IPS-15b (cell line): ENCODE data around the gene SLC5A3.
A peak's percentile ranks its signal among the peaks of the same experiment; 100 is the strongest.

Experiments
- H3K27me3 ChIP-seq: one replicate; pipeline ENCODE4 v1.6.1; 2013; ENCODE audit warnings: low read length; ENCODE audit not compliant: control insufficient read depth, insufficient read depth
- H3K36me3 ChIP-seq: one replicate; pipeline ENCODE4 v1.6.1; 2013; ENCODE audit warnings: low read length; ENCODE audit not compliant: control insufficient read depth, insufficient read depth
- H3K4me1 ChIP-seq: one replicate; pipeline ENCODE4 v1.6.1; 2013; ENCODE audit warnings: mild to moderate bottlenecking, low read length; ENCODE audit not compliant: control insufficient read depth, insufficient read depth
- H3K4me3 ChIP-seq: one replicate; pipeline ENCODE4 v1.5.1; 2013; ENCODE audit warnings: low read depth, low read length
- H3K9ac ChIP-seq: one replicate; pipeline ENCODE4 v1.6.1; 2013; ENCODE audit warnings: low read depth, mild to moderate bottlenecking, low read length
- H3K9me3 ChIP-seq: one replicate; pipeline ENCODE4 v1.6.1; 2013; ENCODE audit warnings: mild to moderate bottlenecking, low read length; ENCODE audit not compliant: control insufficient read depth, insufficient read depth

SLC5A3 gene

GRCh38 chr21:34039678-34040382 is 33.5 kb upstream of the SLC5A3 start:
- H3K36me3 ChIP-seq = no peaks in the 10 kb centered on the region

GRCh38 chr21:34042735-34043134 is 30.6 kb upstream of the SLC5A3 start:
- H3K36me3 ChIP-seq = no peaks in the 10 kb centered on the region
- no peaks in the 10 kb centered on the region for H3K27me3 ChIP-seq
- no peaks in the 10 kb centered on the region for H3K4me1 ChIP-seq

More at GRCh38 chr21:34039678-34040382, 33.5 kb upstream of the SLC5A3 start:
- H3K4me1 ChIP-seq = no peaks in the 10 kb centered on the region
- H3K9me3 ChIP-seq = no peaks in the 10 kb centered on the region
- H3K9ac ChIP-seq = no peak overlapping the region
- H3K27me3 ChIP-seq = no peaks in the 10 kb centered on the region
- H3K4me3 ChIP-seq = no peak overlapping the region

GRCh38 chr21:34043333-34043732 is 30.0 kb upstream of the SLC5A3 start:
- no peaks in the 10 kb centered on the region for H3K27me3 ChIP-seq
- no peaks in the 10 kb centered on the region for H3K36me3 ChIP-seq
- no peaks in the 10 kb centered on the region for H3K4me1 ChIP-seq
- H3K9me3 ChIP-seq = no peaks in the 10 kb centered on the region
- H3K9ac ChIP-seq = no peak overlapping the region
- H3K4me3 ChIP-seq = no peak overlapping the region

More at GRCh38 chr21:34042735-34043134, 30.6 kb upstream of the SLC5A3 start:
- Histone ChIP-seq H3K4me3 (no peak overlapping the region), H3K9ac (no peak overlapping the region), H3K9me3 (no peaks in the 10 kb centered on the region)

- no peak overlapping the region for H3K4me3 ChIP-seq
- H3K9ac ChIP-seq = no peak overlapping the region
- no peaks in the 10 kb centered on the region for H3K27me3 ChIP-seq
- H3K9me3 ChIP-seq = no peaks in the 10 kb centered on the region
- no peaks in the 10 kb centered on the region for H3K36me3 ChIP-seq
- H3K4me1 ChIP-seq = no peaks in the 10 kb centered on the region
Observed at GRCh38 chr21:34046917-34047316, 26.5 kb upstream of the SLC5A3 start.

GRCh38 chr21:34047835-34048234 is 25.5 kb upstream of the SLC5A3 start:
- Histone ChIP-seq H3K4me3 (no peak overlapping the region), H3K9ac (no peak overlapping the region)

GRCh38 chr21:34052171-34052570 is 21.2 kb upstream of the SLC5A3 start:
- no peak overlapping the region for H3K4me3 ChIP-seq
- H3K9me3 ChIP-seq = no peaks in the 10 kb centered on the region
- H3K4me1 ChIP-seq = no peaks in the 10 kb centered on the region
- no peak overlapping the region for H3K9ac ChIP-seq
- H3K36me3 ChIP-seq = no peaks in the 10 kb centered on the region
- no peaks in the 10 kb centered on the region for H3K27me3 ChIP-seq

More at GRCh38 chr21:34047835-34048234, 25.5 kb upstream of the SLC5A3 start:
- H3K4me1 ChIP-seq = no peaks in the 10 kb centered on the region
- no peaks in the 10 kb centered on the region for H3K9me3 ChIP-seq
- no peaks in the 10 kb centered on the region for H3K27me3 ChIP-seq
- H3K36me3 ChIP-seq = no peaks in the 10 kb centered on the region

GRCh38 chr21:34054259-34054658 is 19.1 kb upstream of the SLC5A3 start:
- no peaks in the 10 kb centered on the region for H3K36me3 ChIP-seq
- no peak overlapping the region for H3K4me3 ChIP-seq
- H3K9ac ChIP-seq = no peak overlapping the region
- no peaks in the 10 kb centered on the region for H3K9me3 ChIP-seq
- no peaks in the 10 kb centered on the region for H3K27me3 ChIP-seq
- H3K4me1 ChIP-seq = no peaks in the 10 kb centered on the region

GRCh38 chr21:34055615-34056014 is 17.8 kb upstream of the SLC5A3 start:
- Histone ChIP-seq H3K9me3 (no peaks in the 10 kb centered on the region), H3K9ac (no peak overlapping the region), H3K4me3 (no peak overlapping the region), H3K36me3 (no peaks in the 10 kb centered on the region), H3K4me1 (no peaks in the 10 kb centered on the region), H3K27me3 (no peaks in the 10 kb centered on the region)

GRCh38 chr21:34061983-34062382 is 11.4 kb upstream of the SLC5A3 start:
- Histone ChIP-seq H3K9me3 (no peaks in the 10 kb centered on the region), H3K36me3 (no peaks in the 10 kb centered on the region), H3K9ac (no peak overlapping the region), H3K27me3 (no peaks in the 10 kb centered on the region), H3K4me3 (no peak overlapping the region), H3K4me1 (no peaks in the 10 kb centered on the region)

- Histone ChIP-seq H3K9ac (no peak overlapping the region), H3K27me3 (no peaks in the 10 kb centered on the region)
Observed at GRCh38 chr21:34065027-34065426, 8.4 kb upstream of the SLC5A3 start.

GRCh38 chr21:34071683-34072082 is 1.7 kb upstream of the SLC5A3 start:
- Histone ChIP-seq H3K4me3 (no peak overlapping the region), H3K9ac (no peak overlapping the region), H3K27me3 (peaks cover 12% of the 10 kb centered on the region), H3K36me3 (no peaks in the 10 kb centered on the region), H3K9me3 (no peaks in the 10 kb centered on the region), H3K4me1 (peaks cover 7% of the 10 kb centered on the region)

More at GRCh38 chr21:34065027-34065426, 8.4 kb upstream of the SLC5A3 start:
- H3K36me3 ChIP-seq = no peaks in the 10 kb centered on the region
- no peaks in the 10 kb centered on the region for H3K9me3 ChIP-seq
- H3K4me1 ChIP-seq = no peaks in the 10 kb centered on the region
- no peak overlapping the region for H3K4me3 ChIP-seq

GRCh38 chr21:34072145-34073031 is 990 bp upstream of the SLC5A3 start:
- peaks cover 7% of the 10 kb centered on the region for H3K4me1 ChIP-seq
- H3K9me3 ChIP-seq = no peaks in the 10 kb centered on the region
- peak overlapping the region; percentile 75 for H3K9ac ChIP-seq
- H3K27me3 ChIP-seq = peaks cover 12% of the 10 kb centered on the region
- no peaks in the 10 kb centered on the region for H3K36me3 ChIP-seq
- peak overlapping the region; percentile 58 for H3K4me3 ChIP-seq
